Right atrium auricular region (tissue), 2 donors: ENCODE results near the gene FGFRL1. TPM values are rescaled to one million over a fixed set of nuclear protein-coding genes. Genes with fewer than 3 reads are reported as not detected.
A peak's percentile ranks its signal among the peaks of the same experiment; 100 is the strongest.

Source experiments
- DNase-seq: peaks from one replicate; pipeline ENCODE4 v3.0.0-alpha.2; 2019; ENCODE audit warnings: low spot score
- H3K27ac ChIP-seq, 2 donors: fragments of 200-600 bp; sonication (generic); 1 replicate in 1 of 2; 2 replicates in 1 of 2; pipeline ENCODE4 v1.5.1; 2016 to 2019
- H3K27me3 ChIP-seq, 2 donors: fragments of 200-600 bp; sonication (generic); one replicate each; pipeline versions ENCODE4 v1.5.1 to v1.6.0; 2017 to 2019
- H3K36me3 ChIP-seq: fragments of 200-600 bp; sonication (generic); one replicate; pipeline ENCODE4 v1.5.1; 2016
- H3K4me1 ChIP-seq, 2 donors: fragments of 200-600 bp; sonication (generic); one replicate each; pipeline versions ENCODE4 v1.5.1 to v1.6.0; 2017 to 2019
- H3K4me3 ChIP-seq, 2 donors: fragments of 200-600 bp; sonication (generic); 1 replicate in 1 of 2; 2 replicates in 1 of 2; pipeline ENCODE4 v1.5.1; 2017 to 2019; ENCODE audit warnings: mild to moderate bottlenecking in 1 of 2, moderate library complexity in 1 of 2
- H3K9me3 ChIP-seq, 2 donors: fragments of 200-600 bp; sonication (generic); one replicate each; pipeline ENCODE4 v1.5.1; 2019
- CTCF ChIP-seq, 2 donors: fragments of 200-600 bp; sonication (generic); IDR thresholded peaks; one replicate each; pipeline ENCODE4 v1.5.1; 2019; ENCODE audit warnings: antibody characterized with exemption in 2 of 2
- total RNA-seq, 2 donors: library from RNA; depleted of rRNA; stranded (reverse); fragments of >200 nt; gene quantifications; one replicate each; pipeline ENCODE4 v1.1.0, GENCODE V29; 2016

The FGFRL1 gene
- total RNA-seq, 2 donors from 2014 or later, result 30.3 to 47.1 TPM

- no peaks in the 10 kb centered on the region for H3K27me3 ChIP-seq
- no peaks in the 10 kb centered on the region for H3K36me3 ChIP-seq
- no peaks in the 10 kb centered on the region for H3K9me3 ChIP-seq
- DNase-seq, result peak; percentile 66
- no peaks in the 10 kb centered on the region for H3K4me1 ChIP-seq
- H3K27ac ChIP-seq, result no peak overlapping the region
- peak; percentile 33 to 64 for TF ChIP-seq CTCF (IDR thresholded peaks at IDR 0.05)
- H3K4me3 ChIP-seq, result no peak overlapping the region
Measured at GRCh38 chr4:1072830-1073446, 61.5 kb downstream of the FGFRL1 start.

GRCh38 chr4:1074077-1074476 lies 62.7 kb downstream of the FGFRL1 start:
- H3K36me3 ChIP-seq, result no peaks in the 10 kb centered on the region
- H3K4me1 ChIP-seq, result no peaks in the 10 kb centered on the region
- no peak overlapping the region for H3K27ac ChIP-seq
- no peak for TF ChIP-seq CTCF (IDR thresholded peaks at IDR 0.05)
- no peak overlapping the region for H3K4me3 ChIP-seq
- H3K27me3 ChIP-seq, result no peaks in the 10 kb centered on the region
- no peaks in the 10 kb centered on the region for H3K9me3 ChIP-seq
- no peak for DNase-seq

GRCh38 chr4:1075225-1075624 lies 63.8 kb downstream of the FGFRL1 start:
- Histone ChIP-seq H3K9me3 (no peaks in the 10 kb centered on the region), H3K27ac (no peak overlapping the region), H3K4me1 (no peaks in the 10 kb centered on the region), H3K36me3 (no peaks in the 10 kb centered on the region), H3K27me3 (no peaks in the 10 kb centered on the region), H3K4me3 (no peak overlapping the region)
- DNase-seq, result no peak
- TF ChIP-seq CTCF (IDR thresholded peaks at IDR 0.05), result no peak

GRCh38 chr4:1075809-1076699 lies 64.6 kb downstream of the FGFRL1 start:
- H3K4me3 ChIP-seq, result no peak overlapping the region
- H3K36me3 ChIP-seq, result no peaks in the 10 kb centered on the region
- TF ChIP-seq CTCF (IDR thresholded peaks at IDR 0.05), result no peak
- H3K4me1 ChIP-seq, result no peaks in the 10 kb centered on the region
- H3K27ac ChIP-seq, result no peak overlapping the region
- H3K9me3 ChIP-seq, result no peaks in the 10 kb centered on the region
- DNase-seq, result no peak
- H3K27me3 ChIP-seq, result no peaks in the 10 kb centered on the region

Other genes with a start within 250 kb of the FGFRL1 start
- 1 to 10 TPM in 1 of 2 donors, under 1 TPM in 1; 0.98 to 2.3 TPM for gene CPLX1, start 185.5 kb upstream of the FGFRL1 start, total RNA-seq
- 10 to 100 TPM; 27.8 to 52.2 TPM for gene GAK, start 79.3 kb upstream of the FGFRL1 start, total RNA-seq
- 10 to 100 TPM; 20.2 to 24.0 TPM for gene TMEM175, start 79.2 kb upstream of the FGFRL1 start, total RNA-seq
- gene DGKQ, start 38.1 kb upstream of the FGFRL1 start, total RNA-seq, result 1 to 10 TPM; 3.1 to 4.8 TPM
- gene IDUA, start 24.6 kb upstream of the FGFRL1 start, total RNA-seq, result 10 to 100 TPM in 1 of 2 donors, 1 to 10 TPM in 1; 8.9 to 10.2 TPM
- gene SLC26A1, start 18.2 kb upstream of the FGFRL1 start, total RNA-seq, result not detected
- gene RNF212, start 101.9 kb downstream of the FGFRL1 start, total RNA-seq, result 1 to 10 TPM; 1.9 TPM
- gene SPON2, start 161.0 kb downstream of the FGFRL1 start, total RNA-seq, result 10 to 100 TPM; 13.0 to 20.8 TPM
- gene CTBP1, start 237.5 kb downstream of the FGFRL1 start, total RNA-seq, result 100 to 1,000 TPM; 104 to 140 TPM